Heart left ventricle (tissue), 13 donors: ENCODE data around the gene EDRF1.

ENCODE experiments used
- POLR2A ChIP-seq, 2 donors: fragments of 450-650 bp; IDR thresholded peaks; one replicate each; pipeline ENCODE4 v1.6.1; 2017; ENCODE audit warnings: antibody characterized with exemption in 2 of 2, mild to moderate bottlenecking in 2 of 2, moderate library complexity in 2 of 2
- TF ChIP-seq, protein P1 (sequence below), 12 donors: fragments of 200-600 bp; sonication (generic) in 4 of 12; IDR thresholded peaks; one replicate each; pipeline versions ENCODE4 v1.5.0 to v1.8.0; 2018 to 2022; ENCODE audit warnings: antibody characterized with exemption in 12 of 12, mild to moderate bottlenecking in 5 of 12
- donor health status: ischemic (EF 13 %, LVEDD 7.1; RV severe dilation, severe dysfunction).
- donor health status: DM: no; HTN: yes; CAD: no.
- donor health status: DM: no; HTN: no; CAD: no.
- donor health status: ischemic (EF 25% LVEDD 6.9; RV normal size, moderate dysfunction).
- donor health status: ischemic (EF 25% LVEDD 5.7; RV mildly dilated, moderate dysfunction).
- donor health status: ischemic (EF 35%, LVEDD 5.7; RV mildly dilated, moderate dysfunction).
- donor health status: nonischemic (EF 11% LVEDD 7.7; RV severe dilation, severe dysfunction).
- donor health status: DM: yes; HTN: yes; CAD: no.
- donor health status: PGD.
- donor health status: ischemic (EF 29% LVEDD 5.4; RV normal size, mild dysfunction).
- donor health status: nonischemic (EF 23%, LVEDD 6.1; RV moderate dilation, normal function).

DNA sequence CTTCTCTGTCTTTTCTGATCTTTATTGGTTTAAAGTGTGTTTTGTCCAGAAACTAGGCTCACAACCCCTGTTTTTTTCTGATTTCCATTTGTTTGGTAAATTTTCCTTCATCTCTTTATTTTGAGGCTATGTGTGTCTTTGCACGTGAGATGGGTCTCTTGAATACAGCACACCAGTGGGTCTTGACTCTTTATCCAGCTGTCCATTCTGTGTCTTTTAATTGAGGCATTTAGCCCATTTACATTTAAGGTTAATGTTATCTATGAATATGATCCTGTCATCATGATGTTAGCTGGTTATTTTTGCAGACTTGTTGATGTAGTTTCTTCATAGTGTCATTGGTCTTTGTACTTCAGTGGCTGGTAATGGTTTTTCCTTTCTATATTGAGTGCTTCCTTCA, 46.6 kb upstream of the EDRF1 start:
- TF ChIP-seq, protein P1, sequence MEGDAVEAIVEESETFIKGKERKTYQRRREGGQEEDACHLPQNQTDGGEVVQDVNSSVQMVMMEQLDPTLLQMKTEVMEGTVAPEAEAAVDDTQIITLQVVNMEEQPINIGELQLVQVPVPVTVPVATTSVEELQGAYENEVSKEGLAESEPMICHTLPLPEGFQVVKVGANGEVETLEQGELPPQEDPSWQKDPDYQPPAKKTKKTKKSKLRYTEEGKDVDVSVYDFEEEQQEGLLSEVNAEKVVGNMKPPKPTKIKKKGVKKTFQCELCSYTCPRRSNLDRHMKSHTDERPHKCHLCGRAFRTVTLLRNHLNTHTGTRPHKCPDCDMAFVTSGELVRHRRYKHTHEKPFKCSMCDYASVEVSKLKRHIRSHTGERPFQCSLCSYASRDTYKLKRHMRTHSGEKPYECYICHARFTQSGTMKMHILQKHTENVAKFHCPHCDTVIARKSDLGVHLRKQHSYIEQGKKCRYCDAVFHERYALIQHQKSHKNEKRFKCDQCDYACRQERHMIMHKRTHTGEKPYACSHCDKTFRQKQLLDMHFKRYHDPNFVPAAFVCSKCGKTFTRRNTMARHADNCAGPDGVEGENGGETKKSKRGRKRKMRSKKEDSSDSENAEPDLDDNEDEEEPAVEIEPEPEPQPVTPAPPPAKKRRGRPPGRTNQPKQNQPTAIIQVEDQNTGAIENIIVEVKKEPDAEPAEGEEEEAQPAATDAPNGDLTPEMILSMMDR (IDR thresholded peaks at IDR 0.05) = no peak
- no peak for TF ChIP-seq POLR2A (IDR thresholded peaks at IDR 0.05)
